HG02798 (cell line): ENCODE data around the gene MDM2.

Experiments
- ATAC-seq: cut with Tn5 transposase; IDR thresholded peaks from one replicate; pipeline ENCODE4 v1.9.1; 2021; ENCODE audit warnings: mild to moderate bottlenecking; ENCODE audit not compliant: unreplicated experiment, poor library complexity

Gene MDM2

GRCh38 chr12:68807576-68808387 lies at the start of gene MDM2:
Gene MDM2, plus strand, starts transcription at chr12:68808177. Its CDS starts 301 bp downstream, at chr12:68808478.
- ATAC-seq: peak; percentile 82

GRCh38 chr12:68759852-68760251 lies 48.1 kb upstream of the MDM2 start:
- ATAC-seq: no peak

- ATAC-seq: no peak
These were observed 47.1 kb upstream of the MDM2 start for GRCh38 chr12:68760806-68761441.

GRCh38 chr12:68761442-68761812 lies 46.5 kb upstream of the MDM2 start:
- no peak for ATAC-seq

GRCh38 chr12:68761901-68762630 lies 45.9 kb upstream of the MDM2 start:
- no peak for ATAC-seq

GRCh38 chr12:68762691-68763090 lies 45.3 kb upstream of the MDM2 start:
- no peak for ATAC-seq

- no peak for ATAC-seq
These were observed 42.3 kb upstream of the MDM2 start for GRCh38 chr12:68765696-68766095.

GRCh38 chr12:68766646-68767045 lies 41.3 kb upstream of the MDM2 start:
- ATAC-seq: no peak

GRCh38 chr12:68767191-68767590 lies 40.8 kb upstream of the MDM2 start:
- ATAC-seq: no peak

- no peak for ATAC-seq
These were observed 39.5 kb upstream of the MDM2 start for GRCh38 chr12:68768431-68768939.

- no peak for ATAC-seq
These were observed 38.0 kb upstream of the MDM2 start for GRCh38 chr12:68769941-68770340.

- ATAC-seq: no peak
These were observed 36.6 kb upstream of the MDM2 start for GRCh38 chr12:68771223-68771925.

GRCh38 chr12:68772714-68773113 lies 35.3 kb upstream of the MDM2 start:
- ATAC-seq: no peak

- no peak for ATAC-seq
These were observed 34.4 kb upstream of the MDM2 start for GRCh38 chr12:68773582-68773981.

GRCh38 chr12:68775121-68775630 lies 32.8 kb upstream of the MDM2 start:
- ATAC-seq: no peak

GRCh38 chr12:68776976-68777610 lies 30.9 kb upstream of the MDM2 start:
- no peak for ATAC-seq

GRCh38 chr12:68779280-68779679 lies 28.7 kb upstream of the MDM2 start:
- ATAC-seq: no peak

GRCh38 chr12:68780731-68781130 lies 27.2 kb upstream of the MDM2 start:
- ATAC-seq: no peak

GRCh38 chr12:68781728-68782127 lies 26.2 kb upstream of the MDM2 start:
- no peak for ATAC-seq

GRCh38 chr12:68784015-68784414 lies 24.0 kb upstream of the MDM2 start:
- ATAC-seq: no peak
